ENCODE measurements around the gene RRAS2.
"Not testable (repeated sequence)": the region's sequence is repeated elsewhere in the genome, so short reads cannot be mapped to it uniquely, and the experiment has no call there.

- not testable (repeated sequence) for TF ChIP-seq CTCF, POLR2A (IDR thresholded peaks at IDR 0.05)
Observed at GRCh38 chr11:14354604-14355003, 4.4 kb downstream of the RRAS2 start.
